Neural cell (in vitro differentiated cells): ENCODE data around the gene NME9. TPM values are rescaled to one million over a fixed set of nuclear protein-coding genes. Genes with fewer than 3 reads are reported as not detected.

ENCODE experiments used
- H2AFZ ChIP-seq: fragments of 200-600, 300-800 bp; sonication (generic), shearing (Covaris generic); 2 replicates; pipeline ENCODE4 v1.6.0; 2014; ENCODE audit warnings: low read depth, mild to moderate bottlenecking, antibody characterized with exemption, low read length, moderate library complexity
- H3F3A ChIP-seq: fragments of 200-600 bp; shearing (Covaris generic); 2 replicates; pipeline ENCODE4 v1.6.1; 2016; ENCODE audit warnings: mild to moderate bottlenecking, moderate library complexity, mixed read lengths, antibody characterized with exemption, low read length; ENCODE audit not compliant: insufficient read depth, poor library complexity, severe bottlenecking
- H3K27ac ChIP-seq: fragments of 200-600, 300-800 bp; sonication (generic), shearing (Covaris generic); 2 replicates; pipeline ENCODE4 v1.5.1; 2014; ENCODE audit warnings: mild to moderate bottlenecking, low read length, moderate library complexity
- H3K27me3 ChIP-seq: fragments of 300-800, 200-600 bp; sonication (generic), shearing (Covaris generic); 2 replicates; pipeline ENCODE4 v1.6.0; 2014; ENCODE audit warnings: mild to moderate bottlenecking, low read depth, low read length, moderate library complexity; ENCODE audit not compliant: insufficient read depth
- H3K36me3 ChIP-seq: fragments of 300-800, 200-600 bp; sonication (generic), shearing (Covaris generic); 2 replicates; pipeline ENCODE4 v1.5.1; 2014; ENCODE audit warnings: mild to moderate bottlenecking, antibody characterized with exemption, low read length, moderate library complexity; ENCODE audit not compliant: insufficient read depth
- H3K4me2 ChIP-seq: fragments of 300-800, 200-600 bp; sonication (generic), shearing (Covaris generic); 2 replicates; pipeline ENCODE4 v1.6.0; 2014; ENCODE audit warnings: mild to moderate bottlenecking, low read length
- H3K4me3 ChIP-seq: fragments of 300-800, 200-600 bp; sonication (generic), shearing (Covaris generic); 2 replicates; pipeline ENCODE4 v1.5.1; 2014; ENCODE audit warnings: mild to moderate bottlenecking, low read length, moderate library complexity
- H3K79me2 ChIP-seq: fragments of 200-600 bp; shearing (Covaris generic); replicated peaks from 2 replicates; pipeline ENCODE4 v1.6.0; 2014; ENCODE audit warnings: mild to moderate bottlenecking, low read length, moderate library complexity; ENCODE audit not compliant: insufficient read depth
- H3K9ac ChIP-seq: fragments of 300-800, 200-600 bp; sonication (generic), shearing (Covaris generic); 2 replicates; pipeline ENCODE4 v1.6.1; 2016; ENCODE audit warnings: mild to moderate bottlenecking, low read length, mixed read lengths
- H3K9me2 ChIP-seq: fragments of 200-600 bp; shearing (Covaris generic); 2 replicates; pipeline ENCODE4 v1.6.1; 2016; ENCODE audit warnings: mild to moderate bottlenecking, low read length, mixed read lengths; ENCODE audit not compliant: insufficient read depth
- H3K9me3 ChIP-seq: fragments of 200-600, 300-800 bp; sonication (generic), shearing (Covaris generic); 2 replicates; pipeline ENCODE4 v1.6.1; 2016; ENCODE audit warnings: mild to moderate bottlenecking, mixed run types, low read length, moderate library complexity, mixed read lengths
- H4K20me1 ChIP-seq: fragments of 200-600 bp; shearing (Covaris generic); 2 replicates; pipeline ENCODE4 v1.6.1; 2016; ENCODE audit warnings: mild to moderate bottlenecking, mixed run types; ENCODE audit not compliant: insufficient read depth
- CTCF ChIP-seq: fragments of 450-650 bp; IDR thresholded peaks from 2 replicates; pipeline ENCODE4 v1.5.1; 2014; ENCODE audit warnings: antibody characterized with exemption, mild to moderate bottlenecking, moderate library complexity; ENCODE audit not compliant: poor library complexity, severe bottlenecking
- EP300 ChIP-seq: fragments of 450-650 bp; conservative IDR thresholded peaks from 2 replicates; pipeline ENCODE4 v1.6.1; 2014; ENCODE audit warnings: antibody characterized with exemption, mild to moderate bottlenecking, moderate library complexity; ENCODE audit not compliant: poor library complexity, severe bottlenecking
- EZH2 ChIP-seq: fragments of 200-600, 300-800 bp; shearing (Covaris generic), sonication (generic); IDR thresholded peaks from 2 replicates; pipeline ENCODE4 v1.6.1; 2014; ENCODE audit warnings: antibody characterized with exemption, low read length, borderline replicate concordance, mild to moderate bottlenecking; ENCODE audit not compliant: insufficient read depth, poor library complexity, severe bottlenecking
- MXI1 ChIP-seq: fragments of 450-650 bp; conservative IDR thresholded peaks from 2 replicates; pipeline ENCODE4 v1.6.1; 2014; ENCODE audit warnings: antibody characterized with exemption, mild to moderate bottlenecking; ENCODE audit not compliant: poor library complexity, severe bottlenecking
- POLR2AphosphoS5 ChIP-seq: IDR thresholded peaks from 2 replicates; pipeline ENCODE4 v1.6.1; 2012
- RAD21 ChIP-seq: fragments of 450-650 bp; conservative IDR thresholded peaks from 2 replicates; pipeline ENCODE4 v1.6.1; 2014; ENCODE audit warnings: antibody characterized with exemption, mild to moderate bottlenecking, moderate library complexity
- REST ChIP-seq: IDR thresholded peaks from 2 replicates; pipeline ENCODE4 v1.6.1; 2012; ENCODE audit warnings: borderline replicate concordance
- SMC3 ChIP-seq: fragments of 450-650 bp; conservative IDR thresholded peaks from 2 replicates; pipeline ENCODE4 v1.6.1; 2014; ENCODE audit warnings: antibody characterized with exemption, mild to moderate bottlenecking, moderate library complexity; ENCODE audit not compliant: poor library complexity
- TAF1 ChIP-seq: IDR thresholded peaks from 2 replicates; pipeline ENCODE4 v1.6.1; 2012; ENCODE audit warnings: low read depth
- polyA plus RNA-seq: library from polyadenylated mRNA; depleted of rRNA; stranded (reverse); fragments of >200 nt; gene quantifications from 2 replicates; pipeline ENCODE4 v1.2.3, GENCODE V29; 2014

The NME9 gene
- polyA plus RNA-seq, 1 donor from 2014 or later = 17.4 TPM

GRCh38 chr3:138355071-138355470 is 25.4 kb upstream of the NME9 start:
- H2AFZ ChIP-seq = no peak overlapping the region
- H3K4me3 ChIP-seq = no peak overlapping the region
- no peak overlapping the region for H3K27ac ChIP-seq
- no peaks in the 10 kb centered on the region for H3K27me3 ChIP-seq
- H3K36me3 ChIP-seq = no peaks in the 10 kb centered on the region
- H4K20me1 ChIP-seq = no peaks in the 10 kb centered on the region
- no peak overlapping the region for H3K4me2 ChIP-seq
- no peaks in the 10 kb centered on the region for H3K9me2 ChIP-seq
- H3K9me3 ChIP-seq = no peaks in the 10 kb centered on the region
- TF ChIP-seq MXI1 (no peak), SMC3 (no peak), EP300 (no peak), POLR2AphosphoS5 (no peak), CTCF (no peak), REST (no peak), TAF1 (no peak), EZH2 (no peak), RAD21 (no peak)
- H3F3A ChIP-seq = no peaks in the 10 kb centered on the region
- no peak overlapping the region for H3K9ac ChIP-seq
- H3K79me2 ChIP-seq = no peaks in the 10 kb centered on the region

- no peaks in the 10 kb centered on the region for H4K20me1 ChIP-seq
- no peak overlapping the region for H3K4me3 ChIP-seq
- H3K9ac ChIP-seq = no peak overlapping the region
- H3K9me2 ChIP-seq = no peaks in the 10 kb centered on the region
- H3K4me2 ChIP-seq = no peak overlapping the region
- H2AFZ ChIP-seq = no peak overlapping the region
- no peaks in the 10 kb centered on the region for H3K36me3 ChIP-seq
- no peak overlapping the region for H3K27ac ChIP-seq
- no peaks in the 10 kb centered on the region for H3K9me3 ChIP-seq
- H3K27me3 ChIP-seq = no peaks in the 10 kb centered on the region
- no peak for TF ChIP-seq EP300
- TF ChIP-seq SMC3 = no peak
- TF ChIP-seq RAD21 = no peak
- no peak for TF ChIP-seq EZH2
- no peak for TF ChIP-seq POLR2AphosphoS5
- TF ChIP-seq TAF1 = no peak
- TF ChIP-seq CTCF = no peak
- TF ChIP-seq MXI1 = no peak
- TF ChIP-seq REST = no peak
- H3K79me2 ChIP-seq = no peaks in the 10 kb centered on the region
- no peaks in the 10 kb centered on the region for H3F3A ChIP-seq
Measured at GRCh38 chr3:138354376-138354775, 24.7 kb upstream of the NME9 start.
